Measurements from ENCODE around the gene SNX27.

DNA sequence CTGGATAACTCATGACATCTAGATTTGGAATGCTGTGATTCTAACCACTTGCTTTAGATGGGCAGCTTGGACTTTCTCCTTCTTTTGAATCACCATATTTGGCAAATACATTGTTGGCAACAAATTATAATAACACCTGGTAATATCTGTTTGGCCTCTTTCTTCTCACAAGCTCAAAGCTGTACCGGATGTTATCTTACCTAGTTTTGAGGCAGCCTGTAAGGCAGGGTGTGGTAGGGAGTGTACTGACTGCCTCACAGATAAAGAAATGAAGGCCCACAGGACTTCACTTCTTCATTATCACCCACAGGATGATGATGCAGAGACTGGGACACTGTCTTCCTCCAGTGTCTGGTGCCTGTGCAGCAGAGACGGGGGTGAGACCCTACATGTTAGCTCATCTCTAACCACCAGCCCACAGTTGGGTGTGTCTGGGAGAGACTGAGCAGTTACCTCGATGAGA, 43.2 kb upstream of the SNX27 start:
- no peak for TF ChIP-seq JUND (IDR thresholded peaks at IDR 0.05)
- no peak for TF ChIP-seq GABPA (IDR thresholded peaks at IDR 0.05 in 1 of 2, conservative IDR thresholded peaks at IDR 0.05 in 1 of 2)
- TF ChIP-seq, protein P1, sequence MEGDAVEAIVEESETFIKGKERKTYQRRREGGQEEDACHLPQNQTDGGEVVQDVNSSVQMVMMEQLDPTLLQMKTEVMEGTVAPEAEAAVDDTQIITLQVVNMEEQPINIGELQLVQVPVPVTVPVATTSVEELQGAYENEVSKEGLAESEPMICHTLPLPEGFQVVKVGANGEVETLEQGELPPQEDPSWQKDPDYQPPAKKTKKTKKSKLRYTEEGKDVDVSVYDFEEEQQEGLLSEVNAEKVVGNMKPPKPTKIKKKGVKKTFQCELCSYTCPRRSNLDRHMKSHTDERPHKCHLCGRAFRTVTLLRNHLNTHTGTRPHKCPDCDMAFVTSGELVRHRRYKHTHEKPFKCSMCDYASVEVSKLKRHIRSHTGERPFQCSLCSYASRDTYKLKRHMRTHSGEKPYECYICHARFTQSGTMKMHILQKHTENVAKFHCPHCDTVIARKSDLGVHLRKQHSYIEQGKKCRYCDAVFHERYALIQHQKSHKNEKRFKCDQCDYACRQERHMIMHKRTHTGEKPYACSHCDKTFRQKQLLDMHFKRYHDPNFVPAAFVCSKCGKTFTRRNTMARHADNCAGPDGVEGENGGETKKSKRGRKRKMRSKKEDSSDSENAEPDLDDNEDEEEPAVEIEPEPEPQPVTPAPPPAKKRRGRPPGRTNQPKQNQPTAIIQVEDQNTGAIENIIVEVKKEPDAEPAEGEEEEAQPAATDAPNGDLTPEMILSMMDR (IDR thresholded peaks at IDR 0.05; ENCODE audit: low read depth, low read length, missing input control): no peak
- TF ChIP-seq, protein P2, sequence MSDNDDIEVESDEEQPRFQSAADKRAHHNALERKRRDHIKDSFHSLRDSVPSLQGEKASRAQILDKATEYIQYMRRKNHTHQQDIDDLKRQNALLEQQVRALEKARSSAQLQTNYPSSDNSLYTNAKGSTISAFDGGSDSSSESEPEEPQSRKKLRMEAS (IDR thresholded peaks at IDR 0.05): no peak
- no peak for TF ChIP-seq RXRA (IDR thresholded peaks at IDR 0.05)
- TF ChIP-seq TAF1 (conservative IDR thresholded peaks at IDR 0.05): no peak
- no peak for TF ChIP-seq RAD21 (IDR thresholded peaks at IDR 0.05)
- TF ChIP-seq EGR1 (IDR thresholded peaks at IDR 0.05; ENCODE audit: low read depth in 2 of 2): no peak
- TF ChIP-seq FOXA1 (IDR thresholded peaks at IDR 0.05): no peak
